ENCODE measurements around the gene DOC2A. TPM values are rescaled to one million over a fixed set of nuclear protein-coding genes. Genes with fewer than 3 reads are reported as not detected.

DOC2A gene
- total RNA-seq, 2 experiments from 2014 or later = 0.14 TPM

DNA sequence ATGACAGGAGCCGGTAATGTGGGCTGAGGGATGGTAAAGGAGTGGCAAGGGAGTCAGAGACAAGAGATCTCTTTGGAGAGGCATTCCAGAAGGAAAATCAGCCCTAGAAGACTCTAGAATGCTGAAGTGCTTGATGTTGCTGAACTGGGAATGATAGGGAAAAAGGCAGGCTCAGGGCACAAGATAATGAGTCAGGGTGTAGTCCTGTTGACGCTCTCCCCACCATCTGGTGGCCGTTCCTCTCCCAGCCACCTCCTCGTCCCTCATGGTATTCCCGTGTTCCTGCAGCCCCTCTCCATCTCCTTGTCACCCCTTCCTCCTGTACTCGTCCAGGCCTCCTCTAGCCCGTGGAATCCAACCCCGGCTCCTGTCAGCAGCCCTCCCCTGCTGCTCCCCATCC lies 43.6 kb upstream of the DOC2A start:
- Histone ChIP-seq H3K36me3 (ENCODE audit: insufficient read depth, low read length) (no peaks in the 10 kb centered on the region), H3K27me3 (ENCODE audit: control insufficient read depth in 1 of 2, insufficient read depth in 2 of 2, low read length in 2 of 2) (no peaks in the 10 kb centered on the region), H3K4me1 (ENCODE audit: insufficient read depth, low read length) (peaks cover 24% of the 10 kb centered on the region), H3K27ac (ENCODE audit: low read depth in 1 of 2, low read length in 2 of 2) (no peak overlapping the region), H3K4me3 (ENCODE audit: low read length) (no peak overlapping the region), H3K9me3 (ENCODE audit: control insufficient read depth in 1 of 2, insufficient read depth in 1 of 2, low read length in 2 of 2) (no peaks in the 10 kb centered on the region)
- ATAC-seq (ENCODE audit: poor library complexity) = no peak
- Mint-ChIP-seq H3K27ac (peak overlapping the region; percentile 42), H3K27me3 (no peaks in the 10 kb centered on the region), H3K4me1 (ENCODE audit: low read depth) (peaks cover 22% of the 10 kb centered on the region), H3K4me3 (peak overlapping the region; percentile 75), H3K9me3 (no peaks in the 10 kb centered on the region), H3K36me3 (ENCODE audit: low read depth) (no peaks in the 10 kb centered on the region)
- TF ChIP-seq CTCF (IDR thresholded peaks at IDR 0.05) = no peak
- intact Hi-C loops (cut with DNase I, micrococcal nuclease) = loop anchor here in 1 of 2 experiments (5.0 kb wide), 1 partner anchor 57 kb away; the partner anchor contains the start of genes HIRIP3 and INO80E
- DNase-seq = no peak
- ChIA-PET CTCF (interaction anchor here (1.1 to 1.8 kb wide), 6 partner anchors 11 to 71 kb away, joined by 3 to 10 read pairs (median 7); partner anchors contain the start of genes ALDOA, TBX6 and TLCD3B), POLR2A (interaction anchor here (1.7 to 2.6 kb wide), 2 partner anchors 9 to 12 kb away, joined by 5 to 27 read pairs; partner anchors contain the start of gene ALDOA)

DNA sequence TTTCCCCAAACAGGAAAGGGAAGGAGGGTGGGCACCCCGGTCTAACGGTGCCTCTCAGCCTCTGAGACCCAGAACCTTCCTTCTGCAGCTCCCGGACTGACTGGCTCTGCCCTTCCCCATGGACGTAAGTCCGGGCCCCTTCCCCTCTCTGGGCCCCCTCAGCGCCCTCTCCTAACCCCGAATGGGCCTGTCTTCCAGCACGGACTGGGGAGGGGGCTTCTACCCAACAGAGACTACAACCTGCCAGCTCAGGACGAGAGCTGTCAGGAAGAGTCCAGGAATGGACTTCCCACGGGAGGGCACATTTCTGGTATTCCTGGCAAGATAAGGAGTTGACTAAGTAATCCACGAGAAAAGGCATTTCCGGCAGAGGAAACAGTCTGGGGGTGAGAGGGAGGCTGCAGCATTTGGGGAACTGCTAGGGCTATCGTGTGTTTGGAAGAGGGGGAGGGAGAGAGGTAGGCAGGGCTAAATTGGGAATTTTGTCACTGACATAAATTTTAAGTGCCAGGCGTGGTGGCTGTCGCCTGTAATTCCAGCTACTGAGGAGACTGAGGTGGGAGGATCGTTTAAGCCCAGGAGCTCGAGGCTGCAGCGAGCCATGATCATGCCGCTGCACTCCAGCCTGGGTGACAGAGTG lies 42.7 kb upstream of the DOC2A start:
- Histone ChIP-seq H3K4me1 (ENCODE audit: insufficient read depth, low read length) (peaks cover 24% of the 10 kb centered on the region), H3K36me3 (ENCODE audit: insufficient read depth, low read length) (no peaks in the 10 kb centered on the region), H3K27ac (ENCODE audit: low read depth in 1 of 2, low read length in 2 of 2) (no peak overlapping the region), H3K4me3 (ENCODE audit: low read length) (peak overlapping the region; percentile 86), H3K9me3 (ENCODE audit: control insufficient read depth in 1 of 2, insufficient read depth in 1 of 2, low read length in 2 of 2) (no peaks in the 10 kb centered on the region), H3K27me3 (ENCODE audit: control insufficient read depth in 1 of 2, insufficient read depth in 2 of 2, low read length in 2 of 2) (no peaks in the 10 kb centered on the region)
- H3K27ac Mint-ChIP-seq = peak overlapping the region; percentile 42
- no peak for TF ChIP-seq CTCF (IDR thresholded peaks at IDR 0.05)
- H3K4me1 Mint-ChIP-seq (ENCODE audit: low read depth) = peaks cover 22% of the 10 kb centered on the region
- H3K27me3 Mint-ChIP-seq = no peaks in the 10 kb centered on the region
- ATAC-seq (ENCODE audit: poor library complexity) = peak; percentile 6
- POLR2A ChIA-PET = interaction anchor here (0.6 to 1.7 kb wide), 8 partner anchors 8 to 342 kb away, joined by 3 to 18 read pairs (median 4); partner anchors contain the start of genes ALDOA, CORO1A and ZNF48
- H3K36me3 Mint-ChIP-seq (ENCODE audit: low read depth) = no peaks in the 10 kb centered on the region
- H3K9me3 Mint-ChIP-seq = no peaks in the 10 kb centered on the region
- intact Hi-C loops (cut with DNase I, micrococcal nuclease) = loop anchor here in 1 of 2 experiments (5.0 kb wide), 1 partner anchor 56 kb away; the partner anchor contains the start of genes HIRIP3 and INO80E
- DNase-seq = no peak
- CTCF ChIA-PET = interaction anchor here (1.2 to 1.5 kb wide), 2 partner anchors 10 to 38 kb away, joined by 3 to 4 read pairs; partner anchors contain the start of gene TBX6
- H3K4me3 Mint-ChIP-seq = peak overlapping the region; percentile 76

DNA sequence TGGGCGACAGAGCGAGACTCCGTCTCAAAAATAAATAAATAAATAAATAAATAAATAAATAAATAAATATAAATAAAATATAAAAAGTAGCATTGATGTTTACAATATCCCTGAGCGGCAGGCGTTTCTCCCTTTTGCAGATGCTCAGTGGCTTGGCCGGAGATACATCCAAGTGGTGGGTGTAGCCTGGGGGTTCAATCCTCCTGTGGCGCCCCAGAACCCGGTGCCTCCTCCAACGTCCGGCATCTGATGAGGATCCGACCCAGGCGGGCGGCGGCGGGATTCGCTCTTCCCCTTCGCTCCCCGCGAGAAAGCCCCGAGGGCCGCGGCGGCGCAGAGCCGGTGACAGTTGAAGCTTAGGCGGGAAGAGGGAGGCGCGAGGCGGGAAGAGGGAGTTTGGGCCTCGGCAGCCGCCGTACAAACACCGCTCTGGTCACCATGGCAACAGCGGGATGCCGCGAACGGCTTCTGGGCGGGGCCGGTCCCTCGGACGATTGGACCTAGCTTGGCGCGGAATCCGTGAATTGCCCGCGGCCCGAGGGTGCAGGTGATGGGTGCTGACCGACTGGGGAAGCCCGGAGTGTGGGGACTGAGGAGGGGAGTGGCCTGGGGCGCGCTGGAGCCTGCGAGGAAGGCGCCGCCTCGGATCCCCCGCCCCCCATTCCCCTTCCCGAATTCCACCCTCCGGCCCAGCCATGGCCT lies 42.0 kb upstream of the DOC2A start:
- no peak overlapping the region for H3K27ac ChIP-seq (ENCODE audit: low read depth in 1 of 2, low read length in 2 of 2)
- Mint-ChIP-seq H3K9me3 (no peaks in the 10 kb centered on the region), H3K27me3 (no peaks in the 10 kb centered on the region), H3K36me3 (ENCODE audit: low read depth) (no peaks in the 10 kb centered on the region), H3K4me3 (peak overlapping the region; percentile 88), H3K27ac (peak overlapping the region; percentile 64), H3K4me1 (ENCODE audit: low read depth) (peaks cover 22% of the 10 kb centered on the region)
- no peaks in the 10 kb centered on the region for H3K9me3 ChIP-seq (ENCODE audit: control insufficient read depth in 1 of 2, insufficient read depth in 1 of 2, low read length in 2 of 2)
- ChIA-PET POLR2A (interaction anchor here (0.7 to 1.7 kb wide), 8 partner anchors 9 to 342 kb away, joined by 3 to 18 read pairs (median 4); partner anchors contain the start of genes ALDOA, CORO1A, TBX6 and ZNF48), CTCF (interaction anchor here (1.2 to 1.5 kb wide), 2 partner anchors 11 to 39 kb away, joined by 3 to 4 read pairs; partner anchors contain the start of gene TBX6)
- H3K4me1 ChIP-seq (ENCODE audit: insufficient read depth, low read length) = peaks cover 24% of the 10 kb centered on the region
- peak overlapping the region; percentile 86 for H3K4me3 ChIP-seq (ENCODE audit: low read length)
- DNase-seq = peak; percentile 78 to 93 (median 86)
- no peak for TF ChIP-seq CTCF (IDR thresholded peaks at IDR 0.05)
- intact Hi-C loops (cut with DNase I, micrococcal nuclease) = loop anchor here in 1 of 2 experiments (5.0 kb wide), 1 partner anchor 56 kb away; the partner anchor contains the start of genes HIRIP3 and INO80E
- H3K27me3 ChIP-seq (ENCODE audit: control insufficient read depth in 1 of 2, insufficient read depth in 2 of 2, low read length in 2 of 2) = no peaks in the 10 kb centered on the region
- ATAC-seq (ENCODE audit: poor library complexity) = peak; percentile 70
- no peaks in the 10 kb centered on the region for H3K36me3 ChIP-seq (ENCODE audit: insufficient read depth, low read length)

All from CD4-positive, alpha-beta T cell (primary cell).